H1 (cell line): ENCODE data around the gene DDX55. TPM values are rescaled to one million over a fixed set of nuclear protein-coding genes. Genes with fewer than 3 reads are reported as not detected.
"Not testable (repeated sequence)": the region's sequence is repeated elsewhere in the genome, so short reads cannot be mapped to it uniquely, and the experiment has no call there.

ENCODE experiments used
- CTCF ChIA-PET: fragments of 300-600 bp; sonication (Branson Sonifier 250); formaldehyde crosslinking; loops from one replicate; lab custom pipeline; 2021; ENCODE audit not compliant: partially characterized antibody; lab: Charles Lee
- POLR2A ChIA-PET: fragments of 300-600 bp; sonication (Branson Sonifier 250); formaldehyde crosslinking; loops from one replicate; lab custom pipeline; 2021; ENCODE audit warnings: inconsistent platforms; ENCODE audit not compliant: partially characterized antibody; lab: Charles Lee
- DNase-seq, 2 experiments: peaks; one replicate each; pipeline versions ENCODE4 v3.0.0 to v3.0.0-alpha.2; 2010 to 2022; ENCODE audit warnings: low spot score in 2 of 2, low read depth in 1 of 2, mixed read lengths in 1 of 2
- FAIRE-seq: peaks from 2 replicates; lab custom pipeline; 2011; peaks lifted over from hg19 to GRCh38; lab: Jason Lieb, UNC
- H2AFZ ChIP-seq: 2 replicates; pipeline ENCODE4 v1.8.1; 2012; ENCODE audit warnings: low read length, inconsistent platforms
- H2AK5ac ChIP-seq: 2 replicates; pipeline ENCODE4 v1.6.1; 2013; ENCODE audit warnings: low read depth, low read length
- H2BK120ac ChIP-seq: replicated peaks from 2 replicates; pipeline ENCODE3; 2013; ENCODE audit warnings: low read depth, low read length, inconsistent platforms
- H2BK12ac ChIP-seq: 2 replicates; pipeline ENCODE4 v1.6.1; 2013; ENCODE audit warnings: low read depth, low read length
- H2BK15ac ChIP-seq: 2 replicates; pipeline ENCODE4 v1.6.1; 2013; ENCODE audit warnings: low read length
- H2BK20ac ChIP-seq: 2 replicates; pipeline ENCODE4 v1.6.1; 2013; ENCODE audit warnings: low read length
- H2BK5ac ChIP-seq: 2 replicates; pipeline ENCODE4 v1.6.1; 2013; ENCODE audit warnings: low read depth, low read length
- H3K14ac ChIP-seq: 2 replicates; pipeline ENCODE4 v1.6.1; 2013; ENCODE audit warnings: inconsistent platforms; ENCODE audit not compliant: insufficient read length
- H3K18ac ChIP-seq: 2 replicates; pipeline ENCODE4 v1.6.1; 2013; ENCODE audit warnings: low read length; ENCODE audit errors: extremely low read depth
- H3K23ac ChIP-seq: 2 replicates; pipeline ENCODE4 v1.6.1; 2013; ENCODE audit warnings: inconsistent platforms; ENCODE audit not compliant: insufficient read length
- H3K23me2 ChIP-seq: 2 replicates; pipeline ENCODE4 v1.6.1; 2013; ENCODE audit warnings: low read depth, low read length
- H3K27ac ChIP-seq: 2 replicates; pipeline ENCODE4 v1.6.1; 2011; ENCODE audit warnings: low read depth, low read length, inconsistent platforms
- H3K27me3 ChIP-seq, 4 experiments: replicated peaks in 1 of 4; 1 replicate in 1 of 4; 2 replicates in 3 of 4; pipeline versions ENCODE4 v1.6.1 to v1.8.1; 2011 to 2013; ENCODE audit warnings: low read length in 3 of 4, mild to moderate bottlenecking in 3 of 4, inconsistent platforms in 2 of 4, mixed read lengths in 2 of 4, moderate library complexity in 1 of 4; ENCODE audit not compliant: control insufficient read depth in 3 of 4, insufficient read depth in 3 of 4; ENCODE audit errors: extremely low read depth in 1 of 4
- H3K36me3 ChIP-seq, 4 experiments: 2 replicates each; pipeline versions ENCODE4 v1.6.1 to v1.8.1; 2011 to 2013; ENCODE audit warnings: mild to moderate bottlenecking in 4 of 4, low read length in 3 of 4, moderate library complexity in 2 of 4, control low read depth in 1 of 4, inconsistent platforms in 1 of 4; ENCODE audit not compliant: insufficient read depth in 4 of 4, control insufficient read depth in 2 of 4
- H3K4ac ChIP-seq: replicated peaks from 2 replicates; pipeline ENCODE3; 2013; ENCODE audit warnings: low read length, low read depth, mixed read lengths, inconsistent platforms; ENCODE audit not compliant: insufficient read length
- H3K4me1 ChIP-seq, 4 experiments: replicated peaks in 1 of 4; 1 replicate in 1 of 4; 2 replicates in 3 of 4; pipeline versions ENCODE4 v1.6.1 to v1.8.1; 2011 to 2013; ENCODE audit warnings: low read length in 3 of 4, inconsistent platforms in 2 of 4, mixed read lengths in 1 of 4; ENCODE audit not compliant: insufficient read depth in 4 of 4, control insufficient read depth in 3 of 4
- H3K4me2 ChIP-seq, 2 experiments: 2 replicates each; pipeline versions ENCODE4 v1.6.1 to v1.8.1; 2011 to 2013; ENCODE audit warnings: low read depth in 2 of 2, low read length in 2 of 2, control low read depth in 1 of 2, inconsistent platforms in 1 of 2, mild to moderate bottlenecking in 1 of 2; ENCODE audit not compliant: insufficient read depth in 1 of 2
- H3K4me3 ChIP-seq, 4 experiments: fragments of 200-600, 300-600 bp in 1 of 4; sonication (generic), shearing (Covaris generic), sonication (Bioruptor Twin) in 1 of 4; 2 replicates each; pipeline versions ENCODE4 v1.5.1 to v1.8.1; 2011 to 2016; ENCODE audit warnings: low read length in 4 of 4, low read depth in 3 of 4, control low read depth in 2 of 4, inconsistent platforms in 2 of 4, mild to moderate bottlenecking in 2 of 4, mixed read lengths in 1 of 4, moderate library complexity in 1 of 4; ENCODE audit not compliant: insufficient read depth in 2 of 4; ENCODE audit errors: extremely low read depth in 1 of 4
- H3K56ac ChIP-seq: replicated peaks from 2 replicates; pipeline ENCODE3; 2013; ENCODE audit warnings: low read depth, mild to moderate bottlenecking, mixed read lengths, low read length, inconsistent platforms; ENCODE audit not compliant: insufficient read length
- H3K79me1 ChIP-seq: 2 replicates; pipeline ENCODE4 v1.6.1; 2013; ENCODE audit warnings: low read depth, low read length, control low read depth
- H3K79me2 ChIP-seq, 2 experiments: 2 replicates each; pipeline versions ENCODE4 v1.6.1 to v1.8.1; 2012 to 2013; ENCODE audit warnings: low read length in 2 of 2, mild to moderate bottlenecking in 2 of 2, inconsistent platforms in 1 of 2; ENCODE audit not compliant: insufficient read depth in 2 of 2, control insufficient read depth in 1 of 2
- H3K9ac ChIP-seq, 4 experiments: replicated peaks in 1 of 4; 1 replicate in 1 of 4; 2 replicates in 3 of 4; pipeline versions ENCODE4 v1.6.1 to v1.8.1; 2011 to 2013; ENCODE audit warnings: low read depth in 3 of 4, low read length in 3 of 4, control low read depth in 2 of 4, mild to moderate bottlenecking in 2 of 4, moderate library complexity in 2 of 4, inconsistent platforms in 1 of 4; ENCODE audit errors: extremely low read depth in 1 of 4
- H3K9me3 ChIP-seq, 2 experiments: 2 replicates each; pipeline versions ENCODE4 v1.6.1 to v1.8.1; 2012 to 2013; ENCODE audit warnings: mild to moderate bottlenecking in 2 of 2, moderate library complexity in 2 of 2, control low read depth in 1 of 2, inconsistent platforms in 1 of 2, low read depth in 1 of 2, low read length in 1 of 2, mixed read lengths in 1 of 2; ENCODE audit not compliant: insufficient read depth in 2 of 2
- H4K20me1 ChIP-seq, 2 experiments: replicated peaks in 1 of 2; 2 replicates each; pipeline versions ENCODE3 to v1.8.1; 2011 to 2013; ENCODE audit warnings: inconsistent platforms in 2 of 2, low read length in 2 of 2, mild to moderate bottlenecking in 1 of 2; ENCODE audit not compliant: insufficient read depth in 2 of 2, control insufficient read depth in 1 of 2
- H4K5ac ChIP-seq: 2 replicates; pipeline ENCODE4 v1.6.1; 2013; ENCODE audit warnings: low read length, low read depth, mixed read lengths, inconsistent platforms; ENCODE audit not compliant: insufficient read length
- H4K8ac ChIP-seq: 2 replicates; pipeline ENCODE4 v1.8.0; 2013; ENCODE audit warnings: mild to moderate bottlenecking, moderate library complexity, low read length, inconsistent platforms; ENCODE audit not compliant: insufficient read depth; ENCODE audit errors: extremely low read depth
- H4K91ac ChIP-seq: replicated peaks from 2 replicates; pipeline ENCODE3; 2013; ENCODE audit warnings: low read length, mixed read lengths, inconsistent platforms; ENCODE audit not compliant: insufficient read length
- BACH1 ChIP-seq: IDR thresholded peaks from 2 replicates; pipeline ENCODE4 v1.6.1; 2012; ENCODE audit warnings: low read length, improper control_type of control experiment
- CEBPB ChIP-seq: IDR thresholded peaks from 2 replicates; pipeline ENCODE4 v1.6.1; 2012; ENCODE audit warnings: low read depth, low read length
- FOSL1 ChIP-seq: IDR thresholded peaks from 2 replicates; pipeline ENCODE4 v1.6.1; 2011; ENCODE audit warnings: mild to moderate bottlenecking, low read depth, low read length, moderate library complexity; ENCODE audit not compliant: insufficient read depth
- HDAC6 ChIP-seq: IDR thresholded peaks from one replicate; pipeline ENCODE4 v1.7.1; 2012; ENCODE audit warnings: low read depth, mild to moderate bottlenecking, inconsistent platforms, low read length, moderate library complexity
- NANOG ChIP-seq: IDR thresholded peaks from 2 replicates; pipeline ENCODE4 v1.6.1; 2011; ENCODE audit warnings: low read length, low read depth, mild to moderate bottlenecking, inconsistent platforms; ENCODE audit not compliant: insufficient read depth, poor library complexity, severe bottlenecking
- POLR2A ChIP-seq, 2 experiments: IDR thresholded peaks; 1 replicate in 1 of 2; 2 replicates in 1 of 2; pipeline ENCODE4 v1.6.1; 2011; ENCODE audit warnings: low read depth in 2 of 2, low read length in 2 of 2, mild to moderate bottlenecking in 2 of 2; ENCODE audit errors: control extremely low read depth in 1 of 2
- TCF12 ChIP-seq: IDR thresholded peaks from 2 replicates; pipeline ENCODE4 v1.6.1; 2011; ENCODE audit warnings: low read depth, mild to moderate bottlenecking, low read length
- WGBS, 2 experiments: shearing (Covaris generic) in 1 of 2; methylation state at CpG; one replicate each; pipeline versions ENCODE4 v1.1.6 to v1.1.7; 2013 to 2015; ENCODE audit warnings: low lambda C conversion rate in 2 of 2, mixed read lengths in 2 of 2, inconsistent platforms in 1 of 2, low coverage in 1 of 2, missing lambda C conversion rate in 1 of 2; ENCODE audit not compliant: insufficient replicate concordance in 2 of 2, insufficient coverage in 1 of 2, insufficient read length in 1 of 2; ENCODE audit errors: extremely low coverage in 1 of 2, missing lambda C conversion rate in 1 of 2; 5-methylcytosine and 5-hydroxymethylcytosine counted together
- polyA plus RNA-seq, 7 experiments: library from polyadenylated mRNA; depleted of rRNA in 3 of 7; stranded (reverse) in 5 of 7; unstranded in 2 of 7; fragments of >200 nt in 5 of 7; fragments of 200-250 nt in 2 of 7; gene quantifications; 1 replicate in 5 of 7; 2 replicates in 1 of 7; 4 replicates in 1 of 7; pipeline versions ENCODE4 v1.2.1 to v1.2.3, GENCODE V29; 2011 to 2013; ENCODE audit warnings: missing spikeins in 2 of 7, mixed read lengths in 2 of 7
- total RNA-seq: library from RNA; stranded (reverse); fragmentation: NEBNext Ultra II Directional; extraction: Animal tissue kit (Norgen Biotek cat#: 25700); gene quantifications from 2 replicates; pipeline ENCODE4 v1.2.1, GENCODE V29; 2021
- TF ChIP-seq, protein P1 (sequence below), 3 experiments: IDR thresholded peaks; 1 replicate in 2 of 3; 2 replicates in 1 of 3; pipeline versions ENCODE4 v1.5.1 to v1.6.1; 2011; ENCODE audit warnings: low read length in 3 of 3, mild to moderate bottlenecking in 3 of 3, inconsistent platforms in 2 of 3, low read depth in 1 of 3, moderate library complexity in 1 of 3; ENCODE audit not compliant: insufficient read depth in 1 of 3; ENCODE audit errors: control extremely low read depth in 1 of 3
- TF ChIP-seq, protein P2 (sequence below): IDR thresholded peaks from 2 replicates; pipeline ENCODE4 v1.6.1; 2011; ENCODE audit warnings: low read depth, mild to moderate bottlenecking, low read length; ENCODE audit not compliant: insufficient read depth

Gene DDX55
- total and polyA plus RNA-seq, 2 of the 8 experiments (the other 6 are each of a cell fraction or from before 2014, with no cell fraction given): 25.8 to 37.7 TPM

DNA sequence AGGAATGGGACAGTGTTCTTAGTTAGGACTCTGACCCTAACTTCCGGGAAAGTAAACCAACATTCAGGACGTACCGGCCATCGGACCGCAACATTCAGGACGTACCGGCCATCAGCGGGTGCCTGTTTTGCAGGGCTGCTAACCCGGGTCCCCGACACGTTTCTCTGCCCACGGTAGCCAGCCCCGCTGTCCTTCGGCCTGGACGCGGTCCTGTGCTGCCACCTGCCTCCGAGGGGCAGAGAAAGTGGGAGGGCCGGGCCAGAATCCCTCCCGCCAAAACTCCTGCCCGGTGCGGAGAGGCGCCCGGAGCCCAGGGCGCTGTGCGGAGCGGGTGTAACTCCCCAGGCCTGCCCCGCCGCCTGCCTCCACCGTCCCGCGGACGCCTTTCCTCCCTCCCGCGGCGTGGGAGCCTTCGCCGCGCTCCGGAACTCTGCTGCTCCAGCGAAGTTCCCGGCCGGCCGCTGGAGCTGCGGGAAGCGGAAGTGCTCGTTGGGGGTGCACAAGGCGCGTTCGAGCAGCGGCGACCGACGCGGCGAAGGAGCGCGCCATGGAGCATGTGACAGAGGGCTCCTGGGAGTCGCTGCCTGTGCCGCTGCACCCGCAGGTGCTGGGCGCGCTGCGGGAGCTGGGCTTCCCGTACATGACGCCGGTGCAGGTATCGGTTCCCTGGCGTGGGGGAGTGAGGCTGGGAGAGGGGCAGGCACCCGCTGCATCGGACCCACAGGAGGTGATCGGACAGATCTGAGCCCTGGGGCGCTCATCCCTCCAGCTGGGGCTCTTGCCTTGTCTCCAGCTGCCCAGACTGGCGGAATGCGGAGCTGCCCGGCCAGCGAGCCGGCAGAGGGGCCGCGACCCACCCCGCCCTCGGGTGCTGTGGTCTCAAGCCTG, at the start of gene DDX55 (continued):
- TF ChIP-seq, protein P1, sequence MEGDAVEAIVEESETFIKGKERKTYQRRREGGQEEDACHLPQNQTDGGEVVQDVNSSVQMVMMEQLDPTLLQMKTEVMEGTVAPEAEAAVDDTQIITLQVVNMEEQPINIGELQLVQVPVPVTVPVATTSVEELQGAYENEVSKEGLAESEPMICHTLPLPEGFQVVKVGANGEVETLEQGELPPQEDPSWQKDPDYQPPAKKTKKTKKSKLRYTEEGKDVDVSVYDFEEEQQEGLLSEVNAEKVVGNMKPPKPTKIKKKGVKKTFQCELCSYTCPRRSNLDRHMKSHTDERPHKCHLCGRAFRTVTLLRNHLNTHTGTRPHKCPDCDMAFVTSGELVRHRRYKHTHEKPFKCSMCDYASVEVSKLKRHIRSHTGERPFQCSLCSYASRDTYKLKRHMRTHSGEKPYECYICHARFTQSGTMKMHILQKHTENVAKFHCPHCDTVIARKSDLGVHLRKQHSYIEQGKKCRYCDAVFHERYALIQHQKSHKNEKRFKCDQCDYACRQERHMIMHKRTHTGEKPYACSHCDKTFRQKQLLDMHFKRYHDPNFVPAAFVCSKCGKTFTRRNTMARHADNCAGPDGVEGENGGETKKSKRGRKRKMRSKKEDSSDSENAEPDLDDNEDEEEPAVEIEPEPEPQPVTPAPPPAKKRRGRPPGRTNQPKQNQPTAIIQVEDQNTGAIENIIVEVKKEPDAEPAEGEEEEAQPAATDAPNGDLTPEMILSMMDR (IDR thresholded peaks at IDR 0.05; ENCODE audit: control extremely low read depth in 1 of 3, insufficient read depth in 1 of 3, low read depth in 1 of 3, low read length in 3 of 3): peak; percentile 6 to 13 (median 9); a peak in 2 of 4 replicates
- TF ChIP-seq POLR2A (IDR thresholded peaks at IDR 0.05; ENCODE audit: control extremely low read depth in 1 of 2, low read depth in 2 of 2, low read length in 2 of 2) (peak; percentile 52 to 84; a peak in 2 of 3 replicates), CEBPB (no peak), BACH1 (no peak), HDAC6 (no peak), TCF12 (no peak), FOSL1 (no peak), NANOG (no peak)
- TF ChIP-seq, protein P2, sequence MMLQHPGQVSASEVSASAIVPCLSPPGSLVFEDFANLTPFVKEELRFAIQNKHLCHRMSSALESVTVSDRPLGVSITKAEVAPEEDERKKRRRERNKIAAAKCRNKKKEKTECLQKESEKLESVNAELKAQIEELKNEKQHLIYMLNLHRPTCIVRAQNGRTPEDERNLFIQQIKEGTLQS: peak; percentile 78

DNA sequence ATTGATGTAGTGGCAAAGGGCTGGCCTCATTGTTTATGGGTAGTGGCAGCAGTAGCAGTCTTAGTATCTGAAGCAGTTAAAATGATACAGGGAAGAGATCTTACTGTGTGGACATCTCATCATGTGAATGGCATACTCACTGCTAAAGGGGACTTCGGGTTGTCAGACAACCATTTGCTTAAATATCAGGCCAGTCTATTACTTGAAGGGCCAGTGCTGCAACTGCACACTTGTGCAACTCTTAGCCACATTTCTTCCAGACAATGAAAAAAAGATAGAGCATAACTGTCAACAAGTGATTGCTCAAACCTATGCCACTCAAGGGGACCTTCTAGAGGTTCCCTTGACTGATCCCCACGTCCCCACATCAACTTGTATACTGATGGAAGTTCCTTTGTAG, 47.8 kb upstream of the DDX55 start:
- CTCF ChIA-PET, H3K36me3 ChIP-seq, H2BK12ac ChIP-seq, H2AFZ ChIP-seq, DNase-seq, H2BK20ac ChIP-seq, H2BK15ac ChIP-seq, H3K9ac ChIP-seq, H2BK5ac ChIP-seq, H3K27ac ChIP-seq, H3K14ac ChIP-seq, H4K20me1 ChIP-seq, POLR2A ChIA-PET, H3K23me2 ChIP-seq, H3K23ac ChIP-seq, H4K91ac ChIP-seq, H3K4me2 ChIP-seq, H3K79me1 ChIP-seq, H2AK5ac ChIP-seq, H4K5ac ChIP-seq, H3K18ac ChIP-seq, H3K4me1 ChIP-seq, H4K8ac ChIP-seq, H2BK120ac ChIP-seq, FAIRE-seq, H3K56ac ChIP-seq, H3K27me3 ChIP-seq, H3K9me3 ChIP-seq, H3K4me3 ChIP-seq, H3K79me2 ChIP-seq, H3K4ac ChIP-seq: not testable (repeated sequence)
- WGBS, 2 experiments: 84% methylated on average over 2 of the region's 2 CpGs; no CpG with 5 or more reads in 1 of the 2 experiments
